ENCODE data around the gene STAG1. TPM values are rescaled to one million over a fixed set of nuclear protein-coding genes. Genes with fewer than 3 reads are reported as not detected.
"Not testable (repeated sequence)": the region's sequence is repeated elsewhere in the genome, so short reads cannot be mapped to it uniquely, and the experiment has no call there.

The STAG1 gene
- total RNA-seq, 1 donor from 2014 or later: 57.1 TPM

- no peaks in the 10 kb centered on the region for H3K4me1 Mint-ChIP-seq
- no peaks in the 10 kb centered on the region for H3K9me3 Mint-ChIP-seq
- intact Hi-C loops (cut with micrococcal nuclease): no loop called here
- H3K27ac Mint-ChIP-seq: no peak overlapping the region
- no peaks in the 10 kb centered on the region for H3K27me3 Mint-ChIP-seq
- H3K4me3 Mint-ChIP-seq: no peak overlapping the region
- DNase-seq (no peak), ATAC-seq (ENCODE audit: low read depth) (no peak)
- H3K36me3 Mint-ChIP-seq (ENCODE audit: low read depth): no peaks in the 10 kb centered on the region
- POLR2A ChIA-PET: no interaction called here
- TF ChIP-seq, protein P1, sequence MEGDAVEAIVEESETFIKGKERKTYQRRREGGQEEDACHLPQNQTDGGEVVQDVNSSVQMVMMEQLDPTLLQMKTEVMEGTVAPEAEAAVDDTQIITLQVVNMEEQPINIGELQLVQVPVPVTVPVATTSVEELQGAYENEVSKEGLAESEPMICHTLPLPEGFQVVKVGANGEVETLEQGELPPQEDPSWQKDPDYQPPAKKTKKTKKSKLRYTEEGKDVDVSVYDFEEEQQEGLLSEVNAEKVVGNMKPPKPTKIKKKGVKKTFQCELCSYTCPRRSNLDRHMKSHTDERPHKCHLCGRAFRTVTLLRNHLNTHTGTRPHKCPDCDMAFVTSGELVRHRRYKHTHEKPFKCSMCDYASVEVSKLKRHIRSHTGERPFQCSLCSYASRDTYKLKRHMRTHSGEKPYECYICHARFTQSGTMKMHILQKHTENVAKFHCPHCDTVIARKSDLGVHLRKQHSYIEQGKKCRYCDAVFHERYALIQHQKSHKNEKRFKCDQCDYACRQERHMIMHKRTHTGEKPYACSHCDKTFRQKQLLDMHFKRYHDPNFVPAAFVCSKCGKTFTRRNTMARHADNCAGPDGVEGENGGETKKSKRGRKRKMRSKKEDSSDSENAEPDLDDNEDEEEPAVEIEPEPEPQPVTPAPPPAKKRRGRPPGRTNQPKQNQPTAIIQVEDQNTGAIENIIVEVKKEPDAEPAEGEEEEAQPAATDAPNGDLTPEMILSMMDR (IDR thresholded peaks at IDR 0.05): no peak
- CTCF ChIA-PET: no interaction called here
Measured at GRCh38 chr3:136772709-136773108, 20.5 kb upstream of the STAG1 start.

- not testable (repeated sequence) for DNase-seq, H3K27ac Mint-ChIP-seq
Measured at GRCh38 chr3:136758160-136759102, 6.3 kb upstream of the STAG1 start.

GRCh38 chr3:136755192-136755591, 3.0 kb upstream of the STAG1 start:
- POLR2A ChIA-PET: interaction anchor here (4.2 kb wide), 1 partner anchor 106 kb away, joined by 128 read pairs; the partner anchor contains the start of gene NCK1
- peaks cover 31% of the 10 kb centered on the region for H3K4me1 Mint-ChIP-seq
- no peak overlapping the region for H3K4me3 Mint-ChIP-seq
- H3K36me3 Mint-ChIP-seq (ENCODE audit: low read depth): peaks cover 7% of the 10 kb centered on the region
- DNase-seq (no peak), ATAC-seq (ENCODE audit: low read depth) (no peak)
- peak overlapping the region; percentile 24 for H3K27ac Mint-ChIP-seq
- TF ChIP-seq, protein P1 (IDR thresholded peaks at IDR 0.05): no peak
- no peaks in the 10 kb centered on the region for H3K27me3 Mint-ChIP-seq
- CTCF ChIA-PET: interaction anchor here (1.7 kb wide), 1 partner anchor 259 kb away, joined by 9 read pairs; no protein-coding TSS in a partner anchor
- H3K9me3 Mint-ChIP-seq: peaks cover 3% of the 10 kb centered on the region
- intact Hi-C loops (cut with micrococcal nuclease): no loop called here

More at GRCh38 chr3:136758160-136759102, 6.3 kb upstream of the STAG1 start:
- CTCF ChIA-PET: interaction anchor here (2.6 kb wide), 1 partner anchor 256 kb away, joined by 13 read pairs; no protein-coding TSS in a partner anchor
- POLR2A ChIA-PET; H3K36me3 Mint-ChIP-seq (ENCODE audit: low read depth); H3K9me3 Mint-ChIP-seq; H3K4me3 Mint-ChIP-seq; ATAC-seq (ENCODE audit: low read depth); H3K27me3 Mint-ChIP-seq: not testable (repeated sequence)
- intact Hi-C loops (cut with micrococcal nuclease): loop anchor here (1.0 kb wide), 1 partner anchor 256 kb away; no protein-coding TSS in a partner anchor
- peaks cover 14% of the 10 kb centered on the region for H3K4me1 Mint-ChIP-seq

- intact Hi-C loops (cut with micrococcal nuclease): loop anchor here (1.0 to 5.0 kb wide), 6 partner anchors 131 to 1433 kb away; partner anchors contain the start of gene ARMC8
- H3K4me1 Mint-ChIP-seq: peaks cover 45% of the 10 kb centered on the region
Measured at GRCh38 chr3:136753326-136753939, 1.3 kb upstream of the STAG1 start.

More at GRCh38 chr3:136753326-136753939, 1.3 kb upstream of the STAG1 start:
- ChIA-PET POLR2A (interaction anchor here (0.5 to 4.2 kb wide), 19 partner anchors 10 to 1901 kb away, joined by 3 to 135 read pairs (median 5); partner anchors contain the start of genes CEP70, MSL2, NCK1 and PCCB), CTCF (interaction anchor here (1.2 to 3.5 kb wide), 6 partner anchors 94 to 557 kb away, joined by 3 to 59 read pairs (median 24); partner anchors contain the start of genes MSL2 and NCK1)
- TF ChIP-seq, protein P1 (IDR thresholded peaks at IDR 0.05): no peak
- Mint-ChIP-seq H3K36me3 (ENCODE audit: low read depth) (peaks cover 7% of the 10 kb centered on the region), H3K9me3 (peaks cover 2% of the 10 kb centered on the region), H3K4me3 (peak overlapping the region; percentile 93), H3K27ac (peak overlapping the region; percentile 92), H3K27me3 (no peaks in the 10 kb centered on the region)
- no peak for DNase-seq
- ATAC-seq (ENCODE audit: low read depth): no peak

All from activated B cell treated with CpG ODN at 0.5 μM for 24 hours (primary cell).